Stimulated activated CD8-positive, alpha-beta memory T cell treated with anti-CD3 and anti-CD28 coated beads, Interleukin-7, amount 100 ng/mL, for 1 hour (primary cell): Measurements from ENCODE around the gene KRTAP10-1.

ENCODE experiments used
- DNase-seq, 2 donors: peaks; one replicate each; pipeline ENCODE4 v3.0.0-alpha.2; 2020; ENCODE audit warnings: low read depth in 2 of 2

Gene KRTAP10-1

DNA sequence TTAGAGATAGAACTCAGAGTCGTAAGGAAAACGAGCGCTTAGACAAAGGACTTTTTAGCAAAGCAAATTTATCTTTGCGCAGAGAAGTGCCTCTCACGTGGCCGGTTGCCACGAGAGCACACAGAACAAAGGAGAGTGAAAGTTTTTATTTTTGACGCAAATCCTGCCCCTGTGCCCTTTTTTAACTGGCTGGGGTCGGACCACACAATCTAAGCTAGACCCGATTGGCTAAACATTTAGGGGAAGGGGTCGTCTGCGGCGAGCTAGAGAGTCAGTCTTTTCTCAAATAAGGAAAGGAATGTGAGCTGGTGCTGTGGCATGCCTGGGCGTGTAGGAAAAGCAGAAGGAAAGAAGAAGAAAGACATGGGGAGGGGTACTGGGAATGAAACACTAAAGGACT, 8.9 kb upstream of the KRTAP10-1 start:
- DNase-seq = no peak

DNA sequence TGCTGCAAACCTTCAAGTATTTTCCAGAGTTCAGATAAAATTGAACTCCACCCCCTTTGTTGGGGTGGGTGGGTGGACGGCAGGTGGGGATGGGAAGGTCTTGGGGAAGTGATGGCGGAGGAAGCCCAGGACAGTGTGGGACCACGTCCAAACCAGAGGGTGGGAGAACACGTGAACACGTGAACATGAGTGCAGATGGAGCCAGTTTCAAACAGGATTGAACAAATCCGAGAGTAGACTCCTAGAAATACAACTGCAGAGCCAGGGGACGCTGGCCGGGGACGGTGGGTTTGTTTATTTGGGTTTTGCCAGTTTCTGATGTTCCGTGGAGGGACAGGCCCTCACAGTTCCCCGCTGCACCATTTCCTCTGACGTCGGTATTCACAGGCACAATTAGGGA, 8.4 kb upstream of the KRTAP10-1 start:
- DNase-seq = no peak

DNA sequence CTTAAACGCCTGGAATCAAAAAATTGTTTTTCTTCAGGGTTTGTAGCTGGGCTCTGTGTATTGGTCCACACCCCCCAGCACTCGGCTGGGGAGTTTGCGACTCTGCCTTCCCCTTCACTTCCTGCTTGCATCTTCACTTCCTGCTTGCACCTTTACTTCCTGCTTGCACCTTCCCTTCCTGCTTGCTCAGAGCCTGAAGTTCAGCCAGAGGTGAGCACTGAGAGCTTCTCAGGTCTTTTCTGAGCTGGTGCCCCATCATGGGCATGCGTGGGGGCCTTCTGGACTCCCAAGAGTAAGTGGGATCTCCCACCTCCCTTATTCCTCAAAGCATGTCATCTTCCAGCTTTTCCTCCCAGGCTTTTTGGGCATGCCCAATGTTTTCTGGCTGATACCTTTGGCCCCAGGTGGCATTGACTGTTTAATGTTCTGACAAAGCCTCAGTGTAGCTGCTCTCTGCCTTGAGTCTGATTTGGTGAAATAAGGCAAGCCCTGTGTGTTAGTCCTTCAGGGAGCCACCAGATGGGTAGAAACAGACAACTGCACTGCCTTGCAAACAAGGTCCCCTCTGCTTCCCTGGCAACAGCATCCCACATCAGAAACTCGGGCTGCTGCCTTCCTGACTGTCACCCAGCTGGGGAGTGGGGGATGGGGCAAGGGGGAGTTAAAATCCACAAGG, 7.8 kb upstream of the KRTAP10-1 start:
- DNase-seq = no peak

DNA sequence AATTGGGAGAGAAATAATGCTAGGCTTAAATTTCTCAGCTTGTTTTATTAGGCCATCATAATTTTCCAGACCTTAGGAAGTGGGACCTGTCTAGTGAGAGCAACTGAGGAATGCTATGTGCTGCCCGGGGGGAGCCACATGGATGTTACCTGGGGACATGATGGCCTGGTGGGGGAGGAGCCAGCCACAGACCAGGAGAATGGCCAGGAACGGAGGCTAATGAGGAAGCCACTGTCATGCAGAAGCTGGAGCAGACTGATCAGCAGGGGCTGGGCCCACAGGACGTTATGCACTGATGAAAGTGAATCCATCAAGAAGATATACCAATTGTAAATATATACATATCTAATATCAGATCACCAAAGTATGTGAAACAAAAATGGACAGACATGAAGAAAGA, 4.6 kb upstream of the KRTAP10-1 start:
- no peak for DNase-seq

DNA sequence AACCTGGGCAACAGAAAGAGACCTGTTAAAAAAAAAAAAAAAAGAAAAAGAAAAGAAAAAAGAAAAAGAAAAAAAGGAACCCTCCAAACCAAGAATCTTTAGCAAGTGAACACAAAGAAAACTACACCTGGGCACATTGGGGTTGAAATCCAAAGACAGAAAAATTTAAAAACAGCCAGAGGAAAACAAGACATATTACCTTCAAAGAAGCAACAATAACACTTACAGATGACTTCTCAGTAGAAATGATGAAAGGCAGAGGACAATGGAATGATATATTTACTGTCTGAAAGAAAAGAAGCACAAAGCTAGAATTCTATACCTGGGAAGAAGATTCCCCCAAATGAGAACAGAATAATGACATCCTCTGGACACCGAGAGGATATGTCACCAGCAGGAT, 2.7 kb upstream of the KRTAP10-1 start:
- DNase-seq = no peak

DNA sequence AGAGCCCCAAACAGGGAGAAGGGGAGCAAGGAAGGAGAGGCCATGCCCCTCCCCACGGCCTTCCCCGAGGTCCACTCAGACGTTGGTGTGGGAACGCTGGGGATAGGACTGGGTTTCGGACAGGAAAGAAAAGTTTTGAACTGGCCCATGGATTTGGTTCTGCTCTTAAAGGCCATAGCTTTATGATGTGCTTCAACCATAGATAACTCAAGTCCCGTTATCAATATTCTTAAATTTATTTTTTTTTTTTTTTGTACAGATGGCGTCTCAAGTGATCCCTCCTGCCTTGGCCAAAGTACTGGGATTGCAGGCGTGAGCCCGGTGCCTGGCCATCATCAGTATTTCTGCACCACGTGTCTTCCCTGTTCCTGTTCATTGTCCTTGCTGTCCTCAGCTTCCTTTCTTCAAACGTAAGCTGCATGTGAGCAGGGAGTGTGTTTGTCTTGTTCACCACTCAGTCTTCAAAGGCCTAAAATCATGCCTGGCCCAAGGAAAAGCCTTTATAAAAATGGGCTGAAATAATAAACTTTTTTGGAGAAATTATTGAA, 820 bp upstream of the KRTAP10-1 start:
- no peak for DNase-seq

DNA sequence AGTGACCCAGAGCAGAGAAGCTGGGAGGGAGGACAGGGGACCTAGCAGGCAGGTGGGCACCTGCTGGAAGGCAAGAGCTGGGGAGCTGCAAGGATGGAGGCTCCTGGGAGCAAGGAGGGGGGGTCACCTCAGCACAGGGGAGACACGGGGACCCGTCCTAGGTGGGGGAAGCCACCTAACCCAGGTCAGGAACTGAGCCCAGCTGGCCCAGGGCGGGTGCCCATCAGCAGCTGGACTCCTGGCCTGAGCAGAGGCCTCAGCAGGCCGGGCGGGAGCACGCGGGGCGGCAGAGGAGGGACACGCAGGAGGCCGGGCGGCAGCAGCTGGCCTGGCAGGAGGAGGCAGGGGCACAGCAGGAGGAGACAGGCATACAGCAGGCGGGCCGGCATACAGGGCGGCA, 949 bp downstream of the KRTAP10-1 start:
- DNase-seq = no peak

DNA sequence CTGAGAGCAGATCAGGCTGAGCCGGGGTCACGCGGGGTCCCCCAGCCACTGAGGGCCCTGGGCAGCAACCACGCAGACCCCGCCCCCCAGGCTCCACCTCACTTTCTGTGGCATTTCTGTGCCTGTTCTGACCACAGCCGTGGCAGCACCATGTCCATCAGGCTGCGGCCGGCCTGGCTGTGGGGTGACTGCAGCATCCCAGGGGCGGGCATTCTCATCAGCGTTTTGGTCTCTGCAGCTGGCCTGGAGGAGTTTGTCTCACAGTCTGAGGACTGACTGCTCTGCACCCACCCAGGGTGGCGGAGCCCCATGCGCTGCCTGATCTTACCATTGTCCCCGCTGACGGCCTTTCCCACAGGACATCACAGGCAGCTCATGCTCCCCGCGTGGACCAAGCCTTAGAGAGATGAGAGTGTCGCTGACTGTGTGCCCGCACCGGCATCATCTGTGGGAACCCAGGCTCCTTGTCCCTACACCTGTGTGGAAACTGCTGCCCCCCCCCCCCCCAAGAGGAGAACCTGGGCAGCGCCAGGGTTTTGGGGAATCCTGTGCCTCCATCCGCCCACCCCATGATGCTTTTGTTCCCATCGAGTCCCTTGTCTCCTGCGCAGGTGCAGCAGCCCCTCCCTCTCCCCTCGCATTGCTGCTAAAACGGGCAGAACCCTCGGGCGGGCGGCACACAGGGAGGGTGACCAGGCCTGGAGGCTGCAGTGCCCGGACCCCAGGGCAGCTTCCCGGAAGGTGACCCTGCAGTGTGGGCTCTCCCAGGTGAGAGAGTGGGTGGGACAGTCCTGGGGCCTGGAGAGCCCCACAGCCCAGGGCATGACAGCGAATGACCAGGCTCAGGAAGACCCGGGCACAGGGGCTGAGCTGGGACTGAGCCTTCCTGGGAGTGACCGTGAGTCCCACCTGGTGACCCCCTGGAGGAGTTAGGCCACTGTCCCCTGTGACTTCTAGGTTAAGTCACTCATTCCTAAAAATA, 1.8 kb downstream of the KRTAP10-1 start:
- DNase-seq = no peak

DNA sequence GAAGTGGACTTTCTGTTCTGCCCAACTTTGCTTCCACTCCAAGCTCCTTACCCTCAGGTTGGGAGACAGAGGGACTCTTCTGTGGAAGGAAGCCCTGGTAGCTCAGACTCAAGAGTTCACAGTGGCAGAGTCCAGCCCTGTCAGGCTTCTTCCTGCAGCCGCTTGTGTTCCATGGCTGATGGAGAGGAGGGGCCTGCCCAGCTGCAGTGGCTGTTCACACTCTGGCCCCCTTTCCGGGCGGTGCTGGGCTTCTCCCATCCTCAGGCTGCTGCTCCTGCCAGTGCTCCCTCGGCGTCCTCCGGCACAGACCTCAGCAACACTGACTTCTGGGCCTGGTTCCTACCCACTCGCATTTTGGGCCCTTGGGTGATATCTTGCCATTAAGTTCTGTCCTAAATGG, 4.0 kb downstream of the KRTAP10-1 start:
- DNase-seq = no peak

DNA sequence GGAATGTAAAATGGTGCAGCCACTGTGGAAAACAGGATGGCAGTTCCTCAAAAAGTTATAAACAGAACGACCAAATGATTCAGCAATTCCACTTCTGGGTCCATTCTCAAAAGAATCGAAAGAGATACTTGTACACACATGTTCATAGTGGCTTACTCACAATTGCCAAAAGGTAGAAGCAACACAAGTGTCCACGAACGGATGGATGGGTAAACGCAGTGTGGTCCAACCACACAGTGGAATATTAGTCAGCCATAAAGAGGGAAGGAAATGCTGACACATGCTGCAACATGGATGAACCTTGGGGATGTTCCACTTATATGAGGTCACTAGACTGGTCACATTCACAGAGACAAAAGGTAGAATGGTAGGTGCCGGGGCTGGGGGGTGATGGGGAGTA, 5.3 kb downstream of the KRTAP10-1 start:
- DNase-seq = no peak

DNA sequence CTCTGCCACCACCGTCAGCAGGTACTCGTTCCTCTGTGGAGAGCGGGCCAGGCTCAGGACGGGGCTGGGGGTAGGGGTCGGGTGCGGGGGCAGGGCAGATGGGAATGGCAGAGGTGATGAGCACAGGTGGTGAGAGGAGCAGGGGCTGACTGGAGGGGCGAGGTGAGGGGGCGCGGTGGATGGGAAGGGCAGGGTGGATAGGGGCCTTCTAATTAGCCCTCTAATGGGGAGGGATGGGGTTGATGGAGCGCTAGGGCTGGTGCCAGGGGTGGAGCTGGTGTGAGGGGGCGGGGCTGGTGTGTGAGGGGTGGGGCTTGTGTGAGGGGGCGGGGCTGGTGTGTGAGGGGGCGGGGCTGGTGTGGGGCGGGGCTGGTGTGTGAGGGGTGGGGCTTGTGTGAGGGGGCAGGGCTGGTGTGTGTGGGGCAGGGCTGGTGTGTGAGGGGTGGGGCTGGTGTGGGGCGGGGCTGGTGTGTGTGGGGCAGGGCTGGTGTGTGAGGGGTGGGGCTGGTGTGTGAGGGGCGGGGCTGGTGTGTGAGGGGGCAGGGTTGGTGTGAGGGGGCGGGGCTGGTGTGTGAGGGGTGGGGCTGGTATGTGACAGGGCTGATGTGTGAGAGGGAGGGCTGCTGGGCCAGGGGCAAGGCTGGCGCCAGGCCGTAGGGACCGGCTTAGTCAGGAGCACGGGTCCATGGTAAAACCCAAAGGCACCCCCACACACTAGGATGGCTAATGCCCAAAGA, 5.9 kb downstream of the KRTAP10-1 start:
- no peak for DNase-seq

DNA sequence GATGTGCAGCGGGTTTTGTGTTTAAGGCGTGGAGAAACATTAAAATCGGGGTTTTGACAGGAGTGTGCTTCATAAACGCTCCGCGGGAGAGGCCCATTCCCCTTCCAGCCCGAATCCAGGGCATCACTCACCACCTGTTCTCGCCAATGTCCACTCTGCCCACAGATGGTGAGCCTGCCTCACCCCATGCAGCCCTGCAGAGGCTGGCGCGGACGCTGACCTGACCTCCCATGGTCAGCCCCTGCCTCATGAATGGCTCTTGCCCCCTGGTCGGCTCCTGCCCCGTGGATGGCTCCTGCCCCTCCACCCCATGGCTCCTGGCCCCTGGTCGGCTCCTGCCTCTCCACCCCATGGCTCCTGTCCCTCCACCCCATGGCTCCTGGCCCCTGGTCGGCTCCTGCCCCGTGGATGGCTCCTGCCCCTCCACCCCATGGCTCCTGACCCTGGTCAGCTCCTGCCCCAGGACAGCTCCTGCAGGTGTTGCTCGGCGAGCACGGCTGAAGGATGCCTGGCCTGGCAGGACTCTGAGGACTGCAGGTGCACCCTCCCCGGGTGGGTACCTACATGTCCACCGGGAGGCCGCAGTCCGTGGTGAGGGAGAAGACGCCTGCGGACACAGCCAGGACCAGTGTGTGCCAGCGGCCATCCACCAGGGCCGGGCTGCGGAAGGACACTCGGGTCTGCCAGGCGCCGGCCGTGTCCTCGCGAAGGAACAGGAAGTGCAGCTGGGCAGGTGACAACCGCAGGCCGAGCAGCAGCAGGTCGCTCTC, 6.7 kb downstream of the KRTAP10-1 start:
- DNase-seq = no peak

DNA sequence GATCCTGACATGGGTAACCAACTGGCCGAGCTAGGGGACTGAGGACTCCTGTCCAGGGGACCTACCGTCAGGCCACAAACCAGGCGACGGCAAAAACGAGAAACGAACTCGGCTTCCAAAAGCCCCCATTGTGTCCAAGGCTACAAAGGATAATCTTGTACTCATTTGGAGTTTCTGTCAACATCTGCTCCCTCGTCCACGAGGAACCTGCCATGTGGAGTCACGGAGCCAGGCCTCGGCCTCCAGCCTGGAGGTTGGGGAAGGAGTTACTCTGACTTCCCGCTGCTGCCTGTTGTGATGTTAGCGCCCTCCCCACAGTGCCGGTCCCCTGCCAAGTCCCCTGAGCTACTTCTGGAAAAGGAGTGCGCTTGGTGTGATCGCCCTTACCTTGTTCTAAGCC, 7.3 kb downstream of the KRTAP10-1 start:
- DNase-seq = no peak

DNA sequence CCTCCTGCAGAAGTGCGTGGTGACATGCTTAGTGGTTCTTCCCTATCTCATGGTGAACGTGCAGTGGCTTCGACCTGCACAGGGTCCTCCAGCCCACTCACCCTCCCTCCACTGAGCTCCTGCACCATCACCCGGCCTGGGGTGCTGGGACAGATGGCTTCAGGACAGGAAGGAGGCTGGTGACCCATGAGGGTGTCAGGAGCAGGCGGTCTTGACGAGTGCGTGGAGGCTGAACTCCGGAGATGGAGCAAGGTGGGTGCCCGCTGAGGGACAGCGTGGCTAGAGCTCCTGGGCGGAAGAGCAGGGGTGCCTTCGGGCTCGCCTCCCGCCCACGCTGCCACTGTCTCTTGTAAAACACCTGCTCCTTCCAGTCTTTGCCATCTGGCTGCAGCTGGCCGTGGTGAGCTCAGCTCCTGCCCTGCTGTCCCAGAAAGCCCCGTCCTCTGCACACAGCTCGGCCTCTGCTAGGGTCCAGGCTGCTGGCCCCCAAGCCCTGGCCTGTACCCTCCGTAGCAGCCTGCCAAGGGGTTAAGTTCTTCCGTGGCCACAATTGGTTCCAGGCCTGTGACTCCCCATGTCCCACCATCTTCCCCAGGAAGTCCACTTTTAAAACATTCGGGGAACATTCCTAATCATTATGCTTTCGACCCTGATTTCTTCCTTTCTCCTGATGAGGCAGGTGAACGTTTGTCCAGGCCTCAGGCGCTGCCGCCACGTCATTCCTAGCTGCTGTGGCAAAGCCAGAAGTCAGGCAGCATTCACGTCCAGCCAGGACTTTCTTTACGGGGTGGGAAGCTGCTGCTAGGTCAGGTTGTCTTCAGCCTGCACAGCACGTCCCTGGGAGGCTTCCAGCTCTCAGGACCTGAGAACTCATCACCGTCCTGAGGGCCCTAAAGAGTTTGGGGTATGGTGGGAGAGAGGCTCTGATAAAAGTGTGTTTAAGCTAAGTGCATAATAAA, 8.1 kb downstream of the KRTAP10-1 start:
- DNase-seq = no peak

DNA sequence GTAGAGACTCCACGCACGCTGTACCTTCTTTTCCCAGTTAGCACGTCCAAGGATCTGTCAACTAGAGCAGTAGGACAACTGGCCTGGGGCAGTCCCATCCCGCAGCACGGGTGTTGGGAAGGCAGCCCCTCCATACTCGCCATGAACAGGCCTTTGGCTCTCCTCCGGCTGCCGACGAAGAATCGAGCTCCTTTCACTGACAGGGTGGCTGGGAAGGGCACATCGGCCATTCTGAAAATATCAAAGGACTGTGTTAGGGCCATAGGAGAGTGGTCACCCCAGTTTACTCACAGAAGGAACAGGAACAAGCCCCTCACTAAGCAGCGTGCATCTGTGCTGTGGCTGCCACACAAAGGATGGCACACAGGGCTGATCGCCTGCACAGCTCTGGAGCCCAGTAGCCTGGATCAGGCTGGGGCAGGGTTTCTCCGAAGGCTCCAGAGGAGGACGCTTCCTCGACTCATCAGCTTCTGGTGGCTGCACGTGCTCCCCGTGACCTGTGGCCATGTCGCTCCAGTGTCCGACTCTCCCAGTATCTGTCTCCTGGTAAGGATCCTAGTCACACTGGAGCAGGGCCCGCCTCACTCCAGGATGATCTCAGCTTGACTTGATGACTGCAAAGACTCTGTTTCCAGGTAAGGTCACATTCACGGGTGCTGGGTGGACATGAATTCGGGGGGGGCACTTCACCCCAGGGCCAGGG, 8.9 kb downstream of the KRTAP10-1 start:
- no peak for DNase-seq

DNA sequence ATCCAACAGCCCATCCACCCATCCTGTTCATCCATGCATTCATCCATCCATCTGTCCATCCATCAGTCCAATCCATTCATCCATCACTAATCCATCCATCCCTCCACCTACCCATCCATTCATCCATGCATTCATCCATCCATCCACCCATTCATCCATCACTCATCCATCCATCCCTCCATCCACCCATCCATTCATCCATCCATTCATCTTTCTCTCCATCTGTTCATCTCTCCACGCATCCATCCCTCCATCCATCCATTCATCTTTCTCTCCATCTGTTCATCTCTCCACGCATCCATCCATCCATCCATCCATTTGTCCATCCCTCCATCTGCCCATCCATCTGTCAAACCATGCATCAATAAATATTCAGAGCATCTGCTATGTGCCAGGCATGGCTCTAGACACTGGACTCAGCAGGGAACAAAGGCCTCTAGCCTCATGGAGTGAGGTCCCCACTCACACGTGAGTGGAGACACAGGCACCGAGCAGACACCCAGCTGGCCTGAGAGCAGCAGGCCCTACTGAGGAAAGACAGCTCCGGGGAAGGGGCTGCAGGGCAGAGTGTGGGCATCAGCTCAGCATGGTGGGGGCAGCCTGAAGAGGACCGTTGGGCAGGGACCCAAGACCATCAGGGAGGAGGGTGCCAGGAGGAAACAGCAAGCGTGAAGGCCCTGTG, 9.6 kb downstream of the KRTAP10-1 start:
- no peak for DNase-seq

DNA sequence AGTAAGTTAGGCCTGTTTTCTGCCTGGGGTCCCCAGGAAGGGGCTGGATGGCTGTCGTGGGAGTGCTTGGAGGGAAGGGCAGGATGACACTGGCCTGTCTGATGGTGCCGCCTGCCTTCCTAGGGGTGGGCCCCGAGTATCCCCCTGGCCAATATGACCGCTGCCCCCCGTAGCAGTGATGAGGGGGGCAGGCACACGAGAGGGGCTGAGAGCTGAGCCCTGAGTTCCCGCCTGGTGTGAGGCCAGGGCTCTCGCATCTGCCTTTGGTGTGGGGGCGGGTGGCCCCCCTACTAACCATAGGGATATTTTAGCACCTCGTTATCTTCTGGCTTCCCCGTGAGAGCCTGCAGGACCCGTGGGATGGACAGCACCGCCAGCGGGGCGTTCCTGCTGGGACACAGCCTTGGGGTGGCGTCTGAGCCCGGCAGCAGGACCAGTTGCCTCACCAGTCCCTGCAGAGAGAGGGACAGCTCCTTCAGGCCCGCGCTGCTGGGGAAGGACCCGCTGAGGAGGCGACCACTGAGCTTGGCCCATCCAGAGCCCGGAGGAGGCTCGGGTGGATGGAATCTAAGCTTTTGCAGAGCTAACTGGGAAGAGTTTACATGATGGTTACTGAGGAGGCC, 10.4 kb downstream of the KRTAP10-1 start:
- no peak for DNase-seq

DNA sequence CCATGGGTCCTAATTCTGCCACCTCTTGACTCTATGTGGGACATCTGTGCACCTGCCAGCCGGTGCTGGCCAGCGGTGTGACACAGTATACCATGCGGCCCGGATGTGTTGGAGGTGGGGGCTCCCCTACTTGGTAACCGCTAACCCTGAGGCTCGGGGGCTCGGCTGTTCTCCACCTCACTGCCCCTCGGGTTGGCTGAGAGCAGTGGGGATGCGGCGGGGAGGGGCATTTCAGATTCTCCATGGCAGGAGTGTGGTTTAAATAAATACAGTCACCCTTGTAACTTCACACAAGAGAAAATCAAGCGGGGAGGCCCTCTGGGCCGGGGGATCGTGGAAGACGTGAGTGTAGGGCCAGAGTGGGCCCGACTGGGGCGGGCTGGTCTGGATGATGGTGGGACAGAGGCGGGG, 11.0 kb downstream of the KRTAP10-1 start:
- no peak for DNase-seq

DNA sequence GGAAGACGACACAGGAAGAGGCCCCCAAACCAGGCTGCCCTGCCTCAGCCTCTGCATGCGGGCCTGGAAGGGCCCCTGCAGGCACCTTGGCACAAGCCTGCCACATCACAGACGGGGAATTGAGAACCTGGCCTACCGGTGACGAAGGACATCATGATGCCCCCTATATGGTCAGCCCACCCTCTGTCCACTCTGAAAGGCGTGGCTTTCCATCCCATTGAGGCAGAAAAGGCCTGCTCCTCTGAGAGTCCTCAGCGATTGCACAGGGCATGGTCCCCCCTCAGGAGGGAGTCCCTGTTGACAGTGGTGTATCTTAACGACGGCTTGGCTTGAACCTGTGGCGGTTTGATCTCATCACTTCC, 11.4 kb downstream of the KRTAP10-1 start:
- DNase-seq = no peak
